C4-2B (cell line): ENCODE measurements around the gene EFNB3.

Source experiments
- H3K27ac ChIP-seq: fragments of 450-650 bp; 2 replicates; pipeline ENCODE4 v1.5.1; 2017
- ZFX ChIP-seq: fragments of 450-650 bp; IDR thresholded peaks from 2 replicates; pipeline ENCODE4 v1.6.1; 2017
- TF ChIP-seq, protein P1 (sequence below): fragments of 450-650 bp; conservative IDR thresholded peaks from 2 replicates; pipeline ENCODE4 v1.5.1; 2017; ENCODE audit warnings: mild to moderate bottlenecking

Gene EFNB3

DNA sequence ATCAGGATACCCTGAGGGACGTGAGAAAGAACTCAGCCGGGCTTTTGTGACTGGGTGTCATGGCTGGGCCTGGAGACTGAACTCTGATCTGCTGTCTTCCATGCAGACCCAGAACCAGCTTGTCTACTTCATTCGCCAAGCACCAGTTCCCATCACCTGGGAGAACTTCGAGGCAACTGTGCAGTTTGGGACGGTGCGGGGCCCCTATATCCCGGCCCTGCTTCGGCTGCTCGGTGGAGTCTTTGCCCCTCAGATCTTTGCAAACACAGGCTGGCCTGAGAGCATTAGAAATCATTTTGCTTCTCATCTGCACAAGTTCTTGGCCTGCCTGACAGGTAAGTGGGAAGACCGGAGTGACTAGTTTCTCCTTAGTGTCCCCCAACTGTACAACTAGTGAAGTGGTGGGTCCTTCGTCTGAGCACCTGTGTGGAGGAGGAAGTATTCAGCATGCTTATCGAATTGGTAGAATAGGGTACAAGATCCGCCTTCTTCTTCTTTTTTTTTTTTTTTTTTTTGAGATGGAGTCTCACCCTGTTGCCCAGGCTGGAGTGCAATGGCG lies 28.1 kb downstream of the EFNB3 start:
- no peak for TF ChIP-seq ZFX
- TF ChIP-seq, protein P1, sequence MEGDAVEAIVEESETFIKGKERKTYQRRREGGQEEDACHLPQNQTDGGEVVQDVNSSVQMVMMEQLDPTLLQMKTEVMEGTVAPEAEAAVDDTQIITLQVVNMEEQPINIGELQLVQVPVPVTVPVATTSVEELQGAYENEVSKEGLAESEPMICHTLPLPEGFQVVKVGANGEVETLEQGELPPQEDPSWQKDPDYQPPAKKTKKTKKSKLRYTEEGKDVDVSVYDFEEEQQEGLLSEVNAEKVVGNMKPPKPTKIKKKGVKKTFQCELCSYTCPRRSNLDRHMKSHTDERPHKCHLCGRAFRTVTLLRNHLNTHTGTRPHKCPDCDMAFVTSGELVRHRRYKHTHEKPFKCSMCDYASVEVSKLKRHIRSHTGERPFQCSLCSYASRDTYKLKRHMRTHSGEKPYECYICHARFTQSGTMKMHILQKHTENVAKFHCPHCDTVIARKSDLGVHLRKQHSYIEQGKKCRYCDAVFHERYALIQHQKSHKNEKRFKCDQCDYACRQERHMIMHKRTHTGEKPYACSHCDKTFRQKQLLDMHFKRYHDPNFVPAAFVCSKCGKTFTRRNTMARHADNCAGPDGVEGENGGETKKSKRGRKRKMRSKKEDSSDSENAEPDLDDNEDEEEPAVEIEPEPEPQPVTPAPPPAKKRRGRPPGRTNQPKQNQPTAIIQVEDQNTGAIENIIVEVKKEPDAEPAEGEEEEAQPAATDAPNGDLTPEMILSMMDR: no peak
- no peak overlapping the region for H3K27ac ChIP-seq

DNA sequence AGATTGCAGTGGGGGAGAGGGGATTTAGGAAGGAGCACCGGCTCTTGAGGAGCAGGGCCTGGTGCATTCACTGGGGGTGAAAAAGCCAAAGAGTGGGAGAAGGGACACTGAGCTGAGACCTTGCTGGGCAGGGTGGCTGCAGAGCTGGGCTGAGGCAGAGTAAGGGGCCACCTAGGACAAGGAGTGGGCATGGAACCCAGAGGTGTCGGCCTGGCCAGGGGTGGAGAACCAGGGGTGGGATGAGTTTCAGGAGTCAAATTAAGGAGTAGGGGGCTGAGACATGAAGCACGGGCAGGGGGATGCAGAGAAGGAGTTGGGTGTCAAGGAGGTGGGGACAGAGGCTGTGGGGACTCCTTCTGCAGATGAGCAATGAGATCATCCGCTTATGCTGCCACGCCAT lies 32.6 kb downstream of the EFNB3 start:
- H3K27ac ChIP-seq: no peak overlapping the region
- TF ChIP-seq, protein P1: no peak
- no peak for TF ChIP-seq ZFX

DNA sequence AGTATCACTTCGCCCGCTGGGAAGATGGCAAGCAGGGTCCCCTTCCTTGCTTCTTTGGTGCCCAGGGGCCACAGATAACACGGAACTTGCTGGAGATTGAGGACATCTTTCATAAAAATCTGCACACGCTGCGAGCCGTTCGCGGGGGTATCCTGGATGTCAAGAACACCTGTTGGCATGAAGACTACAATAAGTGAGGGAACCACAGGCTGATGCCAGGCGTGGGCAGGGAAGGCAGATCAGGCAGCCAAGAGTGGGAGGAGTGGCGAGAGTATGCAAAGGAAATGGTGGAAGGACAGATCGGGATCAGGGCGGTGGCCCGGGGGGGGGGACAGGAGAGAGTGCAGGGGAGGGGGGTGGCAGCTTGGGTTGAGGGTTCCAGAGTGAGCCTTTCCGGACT lies 34.7 kb downstream of the EFNB3 start:
- H3K27ac ChIP-seq: no peak overlapping the region
- TF ChIP-seq, protein P1: no peak
- TF ChIP-seq ZFX: no peak

DNA sequence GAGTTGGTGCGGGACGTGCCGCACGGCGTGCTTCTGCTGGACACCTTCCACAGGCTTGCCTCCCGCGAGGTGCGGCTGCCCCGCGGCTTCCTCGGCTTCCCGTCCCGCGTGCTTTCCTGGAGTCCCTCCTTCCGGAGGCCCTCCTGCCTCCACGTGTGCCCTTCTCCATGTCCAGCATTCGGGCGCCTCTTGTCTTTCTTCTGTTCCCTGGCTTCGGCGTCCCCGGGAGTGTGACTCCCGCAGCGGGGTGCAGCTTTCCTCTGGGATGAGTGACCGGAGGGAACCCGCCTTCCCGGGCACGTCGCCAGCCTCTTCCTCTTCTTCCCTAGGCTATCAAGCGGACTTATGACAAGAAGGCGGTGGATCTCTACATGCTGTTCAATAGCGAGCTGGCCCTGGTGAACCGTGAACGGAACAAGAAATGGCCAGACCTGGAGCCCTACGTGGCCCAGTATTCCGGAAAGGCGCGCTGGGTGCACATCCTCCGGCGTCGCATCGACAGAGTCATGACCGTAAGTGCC lies 35.5 kb downstream of the EFNB3 start:
- TF ChIP-seq ZFX: no peak

DNA sequence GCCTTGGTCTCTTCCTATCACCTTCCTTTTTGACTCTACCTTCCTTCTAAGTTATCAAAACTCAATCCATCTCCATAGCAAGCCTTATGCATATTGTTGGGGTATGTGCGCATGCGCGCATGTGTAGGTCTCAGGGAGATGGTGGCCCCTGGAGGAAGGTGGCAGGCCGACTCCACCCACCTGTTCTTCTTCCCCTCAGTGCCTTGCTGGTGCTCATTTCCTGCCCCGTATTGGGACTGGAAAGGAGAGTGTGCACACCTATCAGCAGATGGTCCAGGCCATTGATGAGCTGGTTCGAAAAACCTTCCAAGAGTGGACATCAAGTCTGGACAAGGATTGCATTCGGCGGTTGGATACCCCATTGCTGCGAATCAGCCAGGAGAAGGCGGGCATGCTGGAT lies 37.7 kb downstream of the EFNB3 start:
- TF ChIP-seq ZFX: no peak
- H3K27ac ChIP-seq: no peak overlapping the region

More for the DNA sequence above, 35.5 kb downstream of the EFNB3 start:
- no peak overlapping the region for H3K27ac ChIP-seq

DNA sequence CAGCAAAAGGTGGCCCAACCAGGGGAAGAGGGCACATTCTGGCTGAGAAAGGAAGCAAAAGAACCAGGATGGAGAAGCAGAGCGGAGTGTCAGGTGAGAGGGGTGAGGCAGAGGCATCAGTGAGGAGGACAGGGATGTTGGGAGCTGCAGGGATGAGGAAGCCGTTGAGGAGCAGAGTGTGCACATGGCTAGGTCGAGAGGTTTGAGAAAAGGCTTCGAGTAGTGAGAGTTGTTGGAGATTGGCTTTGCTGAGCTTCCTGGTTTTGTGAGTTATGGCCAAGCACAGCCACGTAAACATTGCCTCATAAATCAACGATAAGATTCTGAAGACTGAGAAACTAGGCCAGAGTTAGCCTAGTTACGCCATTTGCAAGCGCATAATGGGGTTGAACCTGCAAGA lies 39.4 kb downstream of the EFNB3 start:
- peak overlapping the region; percentile 28 for H3K27ac ChIP-seq
- TF ChIP-seq, protein P1: no peak
- no peak for TF ChIP-seq ZFX

DNA sequence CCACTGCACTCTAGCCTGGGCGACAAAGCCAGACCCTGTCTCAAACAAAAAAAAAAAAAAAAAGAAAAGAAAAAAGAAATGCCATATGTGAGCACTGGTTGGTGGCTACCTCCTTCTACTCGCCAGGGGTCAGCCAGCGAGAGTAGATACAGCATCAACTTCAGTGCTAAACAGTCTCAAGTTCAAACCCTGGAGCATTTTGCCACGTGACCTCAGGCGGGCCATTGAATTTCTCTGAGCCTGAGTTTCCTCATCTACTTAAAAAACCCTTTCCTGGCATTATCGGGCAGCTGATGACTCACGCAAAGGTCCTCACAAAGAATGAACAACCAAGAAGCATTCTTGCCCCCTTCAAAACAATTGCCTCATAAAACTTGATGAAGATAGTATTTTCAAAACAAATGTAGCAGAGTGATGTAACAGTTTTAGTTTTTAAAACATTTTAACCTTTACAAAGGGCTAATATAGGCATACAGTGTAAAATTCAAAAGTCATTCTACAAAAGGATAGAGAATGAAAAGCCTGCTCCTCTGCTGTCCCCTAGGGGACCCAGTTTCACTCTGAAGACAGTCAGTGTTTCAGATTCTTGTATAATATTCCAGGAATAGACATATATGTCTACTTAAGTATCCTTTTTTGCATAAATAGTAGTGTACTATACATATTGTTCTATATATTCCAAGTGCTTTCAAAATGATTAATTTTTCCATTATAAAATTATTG lies 40.9 kb downstream of the EFNB3 start:
- H3K27ac ChIP-seq: peak overlapping the region; percentile 28
- TF ChIP-seq, protein P1: no peak; the same call in 1 of the 2 replicates
- TF ChIP-seq ZFX: no peak

DNA sequence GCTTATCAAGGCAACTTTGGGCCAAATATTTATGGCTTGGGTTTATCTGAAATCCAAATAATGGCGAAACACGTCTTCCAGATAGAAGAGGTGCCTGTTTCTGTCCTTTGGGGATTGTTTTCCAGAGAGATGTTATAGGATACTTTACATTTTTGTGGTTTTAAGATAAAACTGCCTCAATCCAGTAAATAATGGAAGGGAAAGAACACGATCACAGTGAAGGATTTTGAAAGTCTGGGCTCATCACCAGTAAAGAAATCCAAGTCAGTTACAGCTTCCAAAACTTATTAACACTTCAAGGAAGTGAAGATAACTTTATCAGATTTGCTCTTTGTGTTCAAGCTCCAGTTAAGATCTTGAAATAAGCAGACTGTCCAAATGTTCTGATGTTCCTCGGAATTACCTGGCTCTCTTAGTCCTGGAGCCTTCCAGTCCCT lies 42.7 kb downstream of the EFNB3 start:
- no peak overlapping the region for H3K27ac ChIP-seq
- no peak for TF ChIP-seq ZFX
- TF ChIP-seq, protein P1: no peak
